Left ventricle myocardium inferior (tissue), 1 donor: ENCODE measurements around the gene HDAC4. TPM values are rescaled to one million over a fixed set of nuclear protein-coding genes. Genes with fewer than 3 reads are reported as not detected.

ENCODE experiments used
- DNase-seq: peaks from one replicate; pipeline ENCODE4 v3.0.0-alpha.2; 2020
- H3K27ac ChIP-seq: fragments of 200-600 bp; replicated peaks from 2 replicates; pipeline ENCODE4 v1.8.0; 2021
- H3K27me3 ChIP-seq: fragments of 200-600 bp; 2 replicates; pipeline ENCODE4 v1.8.0; 2021; ENCODE audit warnings: low read depth
- H3K36me3 ChIP-seq: fragments of 200-600 bp; 2 replicates; pipeline ENCODE4 v1.8.0; 2021
- H3K4me1 ChIP-seq: fragments of 200-600 bp; 2 replicates; pipeline ENCODE4 v1.8.0; 2021
- H3K4me3 ChIP-seq: fragments of 200-600 bp; 2 replicates; pipeline ENCODE4 v1.8.0; 2021; ENCODE audit warnings: mild to moderate bottlenecking, moderate library complexity
- H3K9me3 ChIP-seq: fragments of 200-600 bp; replicated peaks from 2 replicates; pipeline ENCODE4 v1.8.0; 2021
- CTCF ChIP-seq: fragments of 200-600 bp; IDR thresholded peaks from 2 replicates; pipeline ENCODE4 v1.8.0; 2021; ENCODE audit warnings: antibody characterized with exemption, mild to moderate bottlenecking, borderline replicate concordance
- intact Hi-C: fragments of 100-400 bp; cut with micrococcal nuclease; formaldehyde crosslinking; loops from one replicate; pipeline ENCODE4 v1.11.0; 2022
- total RNA-seq: library from RNA; stranded (reverse); fragmentation: NEBNext Ultra II Directional; extraction: Animal tissue kit (Norgen Biotek cat#: 25700); gene quantifications from one replicate; pipeline ENCODE4 v1.2.1, GENCODE V29; 2021
- donor health status: DM: no; HTN: yes; CAD: no; lungs with severe emphysema.

Gene HDAC4
- total RNA-seq, 1 donor from 2014 or later, result 23.9 TPM

GRCh38 chr2:239223310-239224198, 177.3 kb downstream of the HDAC4 start:
- no peak for TF ChIP-seq CTCF
- DNase-seq, result no peak
- Histone ChIP-seq H3K9me3 (no peaks in the 10 kb centered on the region), H3K27ac (peak overlapping the region; percentile 88), H3K36me3 (no peaks in the 10 kb centered on the region), H3K4me3 (no peak overlapping the region), H3K27me3 (no peaks in the 10 kb centered on the region), H3K4me1 (peaks cover 89% of the 10 kb centered on the region)
- intact Hi-C loops, result no loop called here

GRCh38 chr2:239222706-239223309, 178.0 kb downstream of the HDAC4 start:
- no peaks in the 10 kb centered on the region for H3K9me3 ChIP-seq
- TF ChIP-seq CTCF, result no peak
- H3K4me1 ChIP-seq, result peaks cover 83% of the 10 kb centered on the region
- no peak for DNase-seq
- no peaks in the 10 kb centered on the region for H3K36me3 ChIP-seq
- peak overlapping the region; percentile 51 for H3K4me3 ChIP-seq
- no peaks in the 10 kb centered on the region for H3K27me3 ChIP-seq
- peak overlapping the region; percentile 88 for H3K27ac ChIP-seq
- intact Hi-C loops, result no loop called here

GRCh38 chr2:239222312-239222660, 178.5 kb downstream of the HDAC4 start:
- peaks cover 78% of the 10 kb centered on the region for H3K4me1 ChIP-seq

GRCh38 chr2:239220981-239221396, 179.8 kb downstream of the HDAC4 start:
- DNase-seq, result no peak
- Histone ChIP-seq H3K9me3 (no peaks in the 10 kb centered on the region), H3K27me3 (no peaks in the 10 kb centered on the region), H3K4me3 (peak overlapping the region; percentile 51), H3K36me3 (no peaks in the 10 kb centered on the region), H3K27ac (peak overlapping the region; percentile 88), H3K4me1 (peaks cover 76% of the 10 kb centered on the region)
- no peak for TF ChIP-seq CTCF
- intact Hi-C loops, result no loop called here

More at GRCh38 chr2:239222312-239222660, 178.5 kb downstream of the HDAC4 start:
- no peaks in the 10 kb centered on the region for H3K36me3 ChIP-seq
- no peak for DNase-seq
- H3K27ac ChIP-seq, result peak overlapping the region; percentile 88
- no peaks in the 10 kb centered on the region for H3K9me3 ChIP-seq
- H3K27me3 ChIP-seq, result no peaks in the 10 kb centered on the region
- TF ChIP-seq CTCF, result no peak
- H3K4me3 ChIP-seq, result peak overlapping the region; percentile 51
- intact Hi-C loops, result no loop called here

GRCh38 chr2:239220341-239220740, 180.5 kb downstream of the HDAC4 start:
- Histone ChIP-seq H3K9me3 (no peaks in the 10 kb centered on the region), H3K4me3 (no peak overlapping the region), H3K27ac (peak overlapping the region; percentile 88), H3K4me1 (peaks cover 75% of the 10 kb centered on the region), H3K27me3 (no peaks in the 10 kb centered on the region), H3K36me3 (no peaks in the 10 kb centered on the region)
- DNase-seq, result no peak
- intact Hi-C loops, result no loop called here
- TF ChIP-seq CTCF, result no peak
